Fibroblast of skin of abdomen (primary cell): ENCODE measurements around the gene TNK2.
"Not testable (repeated sequence)": the region's sequence is repeated elsewhere in the genome, so short reads cannot be mapped to it uniquely, and the experiment has no call there.

Source experiments
- DNase-seq: peaks from one replicate; pipeline ENCODE4 v3.0.0-alpha.2; 2013

The TNK2 gene

GRCh38 chr3:195883160-195883559, 25.2 kb downstream of the TNK2 start:
- DNase-seq = no peak

GRCh38 chr3:195882002-195882441, 26.3 kb downstream of the TNK2 start:
- DNase-seq = no peak

- no peak for DNase-seq
Measured at GRCh38 chr3:195881276-195881988, 26.9 kb downstream of the TNK2 start.

DNA sequence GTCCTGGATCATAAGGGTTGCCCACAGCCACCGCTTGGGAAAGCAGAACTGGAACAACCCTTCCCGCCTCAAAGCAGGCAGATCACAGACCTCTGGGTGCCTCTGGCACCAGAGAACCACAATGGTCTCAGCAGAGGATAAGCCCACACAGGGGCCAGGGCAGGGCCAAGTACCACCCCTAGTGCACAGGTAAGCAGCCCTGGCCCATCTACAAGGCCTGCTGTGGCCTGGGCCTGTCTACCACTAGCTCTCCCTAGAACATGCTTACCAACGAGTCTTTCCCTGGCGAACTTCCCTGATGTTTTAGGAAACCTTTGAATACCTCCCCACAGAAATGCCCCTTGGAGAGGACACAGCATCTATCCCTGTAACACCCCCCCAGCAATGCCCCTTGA, 28.3 kb downstream of the TNK2 start:
- DNase-seq = no peak

DNA sequence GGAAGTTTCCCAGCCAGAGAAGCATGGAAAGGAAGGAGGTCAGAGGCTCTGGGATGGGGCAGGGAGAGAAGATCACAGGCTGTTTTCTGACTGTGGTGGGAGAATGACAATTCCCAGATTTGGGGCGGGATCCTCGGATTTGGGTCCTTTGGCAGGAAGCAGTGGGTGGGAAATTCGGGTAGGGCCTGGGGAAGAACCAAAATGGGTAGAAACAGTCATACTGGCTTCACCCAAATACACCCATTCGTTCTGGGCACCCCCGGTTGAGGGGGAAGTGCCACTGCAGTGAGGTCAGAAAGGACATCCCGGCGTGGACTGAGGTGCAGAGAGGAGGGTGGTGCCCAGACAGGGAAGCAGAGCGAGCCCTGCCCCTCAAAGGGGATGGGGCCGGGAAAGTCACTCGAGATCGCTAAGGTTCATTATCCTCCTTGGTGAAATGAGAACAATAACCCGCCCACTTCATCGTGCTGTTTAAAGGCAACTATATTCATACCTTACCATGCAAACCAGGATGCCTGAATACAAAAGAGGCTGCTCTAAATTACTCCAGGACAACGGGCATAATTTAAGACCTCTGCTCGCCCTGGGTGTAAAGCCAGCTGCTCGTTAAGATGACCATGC, 28.8 kb downstream of the TNK2 start:
- DNase-seq = no peak

GRCh38 chr3:195878424-195879274, 29.7 kb downstream of the TNK2 start:
- no peak for DNase-seq

DNA sequence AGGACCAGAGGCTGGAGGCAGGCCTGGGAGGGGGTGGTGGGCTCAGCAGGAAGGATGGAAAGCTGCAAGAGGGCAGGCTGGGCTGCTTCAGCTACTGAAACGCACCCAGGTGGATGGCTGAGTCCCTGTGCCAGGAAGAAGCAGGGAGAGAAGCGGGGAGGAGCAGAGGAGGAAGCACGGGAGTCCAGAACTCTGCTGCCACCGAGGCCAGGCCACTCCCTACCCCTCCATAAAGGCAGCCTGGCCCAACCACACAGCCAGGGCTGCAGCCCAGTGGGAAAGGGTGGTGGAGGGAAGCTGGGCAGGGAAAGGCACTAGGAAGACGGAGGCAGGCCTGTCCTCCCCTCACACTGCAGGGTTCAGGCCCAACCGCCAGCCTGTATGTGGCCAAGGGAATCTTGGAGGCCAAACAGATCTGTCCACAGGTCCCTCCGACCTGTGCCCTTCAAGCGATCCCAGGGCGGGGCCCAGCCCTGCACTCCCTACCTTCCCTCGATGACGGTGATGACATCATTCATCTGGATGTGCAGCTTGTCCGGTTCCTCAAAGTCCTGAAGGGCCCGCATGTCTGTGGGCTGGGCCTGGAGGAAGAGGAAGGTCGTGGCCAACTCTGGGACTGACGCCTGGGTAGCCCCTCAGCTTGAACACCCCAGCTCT, 30.5 kb downstream of the TNK2 start:
- DNase-seq = no peak

DNA sequence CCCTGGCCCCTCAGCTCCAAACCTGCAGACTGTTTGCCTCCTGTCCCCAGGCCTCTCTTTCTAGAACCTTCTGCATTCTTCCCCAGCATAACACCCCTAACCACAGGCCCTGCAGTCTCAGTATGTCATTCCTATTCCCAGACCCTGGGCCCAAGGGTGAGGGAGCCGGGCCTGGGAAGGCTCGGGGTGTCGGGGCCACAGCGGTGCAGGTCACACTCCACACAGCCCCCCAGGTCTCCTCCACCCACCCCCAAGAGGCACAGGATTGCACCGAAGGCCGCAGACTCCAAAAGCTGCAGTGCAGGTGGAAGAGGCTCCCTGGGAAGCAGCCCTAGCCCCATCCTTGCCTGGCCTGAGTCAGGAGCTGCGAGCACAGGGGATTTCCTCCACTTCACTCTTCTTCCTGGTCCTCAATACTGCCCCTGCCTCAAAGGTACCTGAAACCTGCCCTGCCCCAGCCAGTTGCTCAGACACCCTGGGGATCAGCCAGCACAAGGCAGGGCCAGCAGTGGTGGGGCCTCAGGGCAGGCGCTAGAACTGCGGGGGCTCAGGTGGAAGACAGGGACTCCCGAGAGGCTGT, 31.1 kb downstream of the TNK2 start:
- no peak for DNase-seq

GRCh38 chr3:195876297-195877064, 31.9 kb downstream of the TNK2 start:
- no peak for DNase-seq

DNA sequence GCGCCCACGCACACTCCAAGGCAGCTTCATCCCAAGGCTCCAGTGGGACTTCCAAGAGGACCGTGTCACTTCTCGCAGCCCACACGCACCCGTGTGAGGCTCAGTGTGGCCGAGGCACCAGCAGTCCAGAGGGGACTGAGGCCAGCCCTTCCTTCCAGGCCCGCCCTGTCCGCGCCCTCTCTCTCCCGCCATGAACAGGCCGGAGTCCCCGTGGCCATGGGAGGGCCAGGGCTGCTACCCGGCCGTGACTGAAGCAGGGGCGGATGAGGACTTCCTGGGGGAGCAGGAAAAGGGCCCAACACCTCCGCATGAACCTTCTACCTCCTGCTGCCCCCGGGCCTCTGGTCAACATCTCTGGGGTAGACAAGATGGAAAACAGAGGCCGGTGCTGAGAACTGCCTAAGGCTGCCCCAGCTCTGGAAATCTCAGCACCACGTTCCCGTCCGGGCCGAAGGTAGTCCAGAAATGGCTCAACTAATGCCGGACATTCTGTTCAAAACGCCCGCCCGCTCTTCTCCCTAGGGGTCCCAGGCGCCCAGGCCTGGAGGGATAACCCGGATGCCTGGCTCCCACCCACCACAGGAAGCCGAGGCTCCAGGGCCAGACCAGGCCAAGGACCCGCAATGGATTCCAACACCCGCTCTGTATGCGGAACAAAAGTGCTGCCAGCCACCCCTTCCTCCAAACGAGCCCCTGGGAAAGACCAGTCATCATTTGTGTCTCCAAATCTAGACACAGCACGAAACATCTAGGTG, 32.7 kb downstream of the TNK2 start:
- no peak for DNase-seq

GRCh38 chr3:195873971-195874370, 34.4 kb downstream of the TNK2 start:
- DNase-seq = no peak

DNA sequence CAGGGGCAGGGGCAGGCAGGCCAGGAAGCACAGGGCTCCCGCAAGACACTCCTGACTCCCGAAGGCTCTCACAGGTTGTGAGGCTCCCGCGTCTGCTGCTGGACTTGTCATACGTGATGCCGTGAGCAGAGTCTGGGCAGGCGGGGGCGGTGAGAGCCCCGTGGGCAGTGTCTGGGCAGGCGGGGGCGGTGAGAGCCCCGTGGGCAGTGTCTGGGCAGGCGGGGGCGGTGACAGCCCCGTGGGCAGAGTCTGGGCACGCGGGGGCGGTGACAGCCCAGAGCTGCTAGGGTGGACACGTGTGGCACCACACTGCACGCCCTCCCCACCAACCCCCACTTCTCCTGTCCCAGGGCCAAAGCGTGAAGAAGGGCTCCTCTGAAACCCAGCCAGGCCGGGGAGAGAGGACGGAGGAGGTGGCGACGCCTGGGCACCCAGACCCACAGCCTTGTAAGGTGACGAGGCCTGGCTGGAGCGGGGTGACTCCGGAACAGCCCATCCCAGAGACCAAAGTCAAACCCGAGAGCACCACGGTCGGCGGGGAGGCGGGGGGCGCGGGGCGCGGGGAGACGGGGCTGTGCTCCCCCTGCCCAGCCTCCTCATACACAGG, 35.0 kb downstream of the TNK2 start:
- no peak for DNase-seq

- no peak for DNase-seq
Measured at GRCh38 chr3:195872800-195873199, 35.6 kb downstream of the TNK2 start.

DNA sequence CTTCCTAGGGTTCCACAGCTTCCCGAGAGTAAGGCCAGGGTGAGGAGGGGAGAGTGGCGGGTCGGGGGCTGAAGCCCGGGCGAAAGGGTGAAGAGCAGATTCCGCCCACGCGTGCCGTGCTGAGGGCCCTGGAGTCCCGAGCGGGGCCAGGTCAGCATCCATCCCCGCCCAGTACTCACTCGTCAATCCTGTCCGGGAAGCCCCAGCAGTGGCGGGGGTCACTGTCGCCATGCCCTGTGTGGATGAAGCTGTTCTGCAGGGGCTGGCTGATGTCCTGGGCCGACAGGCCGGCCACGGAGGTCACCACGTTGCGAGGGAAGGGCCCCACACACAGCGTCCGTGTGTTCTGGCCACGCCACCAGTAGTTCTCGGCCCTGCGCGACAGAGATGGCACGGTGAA, 36.3 kb downstream of the TNK2 start:
- no peak for DNase-seq

- not testable (repeated sequence) for DNase-seq
Measured at GRCh38 chr3:195871686-195872085, 36.7 kb downstream of the TNK2 start.

DNA sequence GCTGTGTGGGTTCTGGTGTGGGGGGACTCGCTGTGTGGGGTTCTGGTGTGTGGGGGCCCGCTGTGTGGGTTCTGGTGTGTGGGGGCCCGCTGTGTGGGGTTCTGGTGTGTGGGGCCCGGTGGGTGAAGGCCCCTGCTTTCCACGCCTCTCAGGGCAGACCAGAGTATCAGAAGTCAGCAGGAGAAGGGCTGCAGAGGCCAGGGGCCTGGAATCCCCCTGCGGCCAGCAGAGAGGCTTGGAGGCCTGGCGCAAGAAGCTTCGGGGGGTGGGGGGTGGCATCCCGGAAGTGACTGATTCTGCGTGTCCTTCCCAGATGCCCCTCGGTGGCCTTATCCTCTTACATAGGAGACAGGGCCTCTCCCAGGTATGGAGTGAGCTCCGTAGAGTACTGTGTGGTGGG, 37.4 kb downstream of the TNK2 start:
- no peak for DNase-seq

- no peak for DNase-seq
Measured at GRCh38 chr3:195870442-195870841, 37.9 kb downstream of the TNK2 start.

GRCh38 chr3:195869413-195870001, 38.8 kb downstream of the TNK2 start:
- no peak for DNase-seq

- no peak for DNase-seq
Measured at GRCh38 chr3:195868866-195869412, 39.4 kb downstream of the TNK2 start.

- DNase-seq = no peak
Measured at GRCh38 chr3:195868336-195868865, 40.0 kb downstream of the TNK2 start.
